GM23338 (cell line): ENCODE data around the gene CRAMP1. TPM values are rescaled to one million over a fixed set of nuclear protein-coding genes. Genes with fewer than 3 reads are reported as not detected.

Source experiments
- ATAC-seq: fragments of 200-7000 bp; cut with Tn5 transposase; 3 replicates; pipeline ENCODE4 v1.9.1; 2020
- DNase-seq: peaks from one replicate; pipeline ENCODE4 v3.0.0-alpha.2; 2015; ENCODE audit warnings: low spot score
- H2AFZ ChIP-seq: fragments of 200-600 bp; sonication (generic); 2 replicates; pipeline ENCODE4 v1.8.0; 2016; ENCODE audit warnings: antibody characterized with exemption, mild to moderate bottlenecking, moderate library complexity
- H3F3A ChIP-seq: fragments of 200-600 bp; sonication (generic); replicated peaks from 2 replicates; pipeline ENCODE4 v1.8.0; 2017; ENCODE audit warnings: antibody characterized with exemption, mixed run types, low read depth
- H3K27ac ChIP-seq: fragments of 200-600 bp; sonication (generic); 2 replicates; pipeline ENCODE4 v1.6.1; 2016; ENCODE audit warnings: low read depth
- H3K27me3 ChIP-seq: fragments of 200-600 bp; sonication (generic); 2 replicates; pipeline ENCODE4 v1.8.0; 2016; ENCODE audit warnings: mild to moderate bottlenecking, mixed run types, moderate library complexity; ENCODE audit not compliant: insufficient read depth
- H3K36me3 ChIP-seq: fragments of 200-600 bp; sonication (generic); 2 replicates; pipeline ENCODE4 v1.8.0; 2016; ENCODE audit warnings: mild to moderate bottlenecking; ENCODE audit not compliant: insufficient read depth
- H3K4me1 ChIP-seq: fragments of 200-600 bp; sonication (generic); 2 replicates; pipeline ENCODE4 v1.8.0; 2016; ENCODE audit warnings: mild to moderate bottlenecking, moderate library complexity; ENCODE audit not compliant: insufficient read depth
- H3K4me2 ChIP-seq: fragments of 200-600 bp; sonication (generic); 2 replicates; pipeline ENCODE4 v1.7.1; 2017; ENCODE audit warnings: mixed run types
- H3K4me3 ChIP-seq: fragments of 200-600 bp; sonication (generic); 2 replicates; pipeline ENCODE4 v1.6.1; 2016; ENCODE audit warnings: mixed run types
- H3K79me2 ChIP-seq: fragments of 200-600 bp; sonication (generic); replicated peaks from 2 replicates; pipeline ENCODE4 v1.8.0; 2017; ENCODE audit warnings: mild to moderate bottlenecking; ENCODE audit not compliant: insufficient read depth
- H3K9me2 ChIP-seq: fragments of 200-600 bp; sonication (generic); 2 replicates; pipeline ENCODE4 v1.8.0; 2017; ENCODE audit not compliant: insufficient read depth
- H4K20me1 ChIP-seq: fragments of 200-600 bp; sonication (generic); replicated peaks from 2 replicates; pipeline ENCODE4 v1.8.0; 2017; ENCODE audit warnings: mild to moderate bottlenecking; ENCODE audit not compliant: insufficient read depth
- H3K27ac Mint-ChIP-seq: 2 replicates; pipeline ENCODE4 v1.8.0; 2020; ENCODE audit warnings: inconsistent platforms, mild to moderate bottlenecking, moderate library complexity, mixed read lengths
- H3K27me3 Mint-ChIP-seq: 3 replicates; pipeline ENCODE4 v1.8.0; 2022; ENCODE audit warnings: low read depth, mild to moderate bottlenecking, moderate library complexity, mixed read lengths, inconsistent platforms; ENCODE audit not compliant: insufficient read depth, poor library complexity
- H3K36me3 Mint-ChIP-seq: 3 replicates; pipeline ENCODE4 v1.8.0; 2021; ENCODE audit warnings: low read depth, mild to moderate bottlenecking, inconsistent platforms, moderate library complexity, mixed read lengths
- H3K4me1 Mint-ChIP-seq: 3 replicates; pipeline ENCODE4 v1.8.0; 2020; ENCODE audit warnings: mild to moderate bottlenecking, inconsistent platforms, mixed read lengths
- H3K4me3 Mint-ChIP-seq: 3 replicates; pipeline ENCODE4 v1.8.0; 2021; ENCODE audit warnings: moderate library complexity, mild to moderate bottlenecking, inconsistent platforms, mixed read lengths
- H3K9me3 Mint-ChIP-seq: 3 replicates; pipeline ENCODE4 v1.8.0; 2020; ENCODE audit warnings: moderate library complexity, mild to moderate bottlenecking, inconsistent platforms, mixed read lengths
- CREB1 ChIP-seq: fragments of 250-450 bp; sonication (Bioruptor Pico); IDR thresholded peaks from 2 replicates; pipeline ENCODE4 v1.5.0; 2020; ENCODE audit warnings: low read depth, mild to moderate bottlenecking, moderate library complexity
- CTCF ChIP-seq, 2 experiments: fragments of 200-600 bp in 1 of 2; sonication (generic) in 1 of 2; conservative IDR thresholded peaks; 2 replicates each; pipeline versions ENCODE4 v1.5.1 to v1.6.1; 2016 to 2017; ENCODE audit warnings: antibody characterized with exemption in 2 of 2, low read depth in 2 of 2, mild to moderate bottlenecking in 2 of 2, moderate library complexity in 1 of 2
- ETS1 ChIP-seq: IDR thresholded peaks from 2 replicates; pipeline ENCODE4 v1.6.1; 2016; ENCODE audit warnings: antibody characterized with exemption
- EZH2 ChIP-seq: fragments of 200-600 bp; sonication (generic); IDR thresholded peaks from one replicate; pipeline ENCODE4 v1.8.0; 2017; ENCODE audit warnings: antibody characterized with exemption, mild to moderate bottlenecking, low read depth; ENCODE audit not compliant: unreplicated experiment
- EZH2phosphoT487 ChIP-seq: fragments of 200-600 bp; sonication (generic); IDR thresholded peaks from one replicate; pipeline ENCODE4 v1.8.1; 2018; ENCODE audit warnings: antibody characterized with exemption; ENCODE audit not compliant: unreplicated experiment
- JUNB ChIP-seq: IDR thresholded peaks from one replicate; pipeline ENCODE4 v1.6.1; 2016; ENCODE audit warnings: antibody characterized with exemption; ENCODE audit not compliant: unreplicated experiment
- NANOG ChIP-seq: IDR thresholded peaks from 2 replicates; pipeline ENCODE4 v1.6.1; 2016; ENCODE audit warnings: antibody characterized with exemption, borderline replicate concordance
- POLR2AphosphoS5 ChIP-seq: IDR thresholded peaks from 2 replicates; pipeline ENCODE4 v1.6.1; 2016; ENCODE audit warnings: antibody characterized with exemption, low read depth
- REST ChIP-seq: IDR thresholded peaks from one replicate; pipeline ENCODE4 v1.6.1; 2018; ENCODE audit warnings: antibody characterized with exemption; ENCODE audit not compliant: unreplicated experiment
- STAT1 ChIP-seq: IDR thresholded peaks from one replicate; pipeline ENCODE4 v1.6.1; 2016; ENCODE audit warnings: antibody characterized with exemption; ENCODE audit not compliant: unreplicated experiment
- ZNF114 ChIP-seq: fragments of 250-450 bp; sonication (Bioruptor Pico); IDR thresholded peaks from 2 replicates; pipeline ENCODE4 v1.5.0; 2020; ENCODE audit warnings: mild to moderate bottlenecking, moderate library complexity
- ZNF331 ChIP-seq: fragments of 250-450 bp; sonication (Bioruptor Pico); IDR thresholded peaks from 2 replicates; pipeline ENCODE4 v1.5.0; 2020; ENCODE audit warnings: low read depth, mild to moderate bottlenecking, moderate library complexity
- ZNF462 ChIP-seq: fragments of 250-450 bp; sonication (Bioruptor Pico); IDR thresholded peaks from 2 replicates; pipeline ENCODE4 v1.5.0; 2020; ENCODE audit warnings: mild to moderate bottlenecking, moderate library complexity
- polyA plus RNA-seq: library from polyadenylated mRNA; unstranded; fragments of >200 nt; fragmentation: Nextera tagmentation; extraction: Ambion mirVana; gene quantifications from 2 replicates; pipeline ENCODE4 v1.2.1, GENCODE V29; 2016
- total RNA-seq: library from RNA; depleted of rRNA; stranded (reverse); fragments of >200 nt; shearing (Covaris generic); gene quantifications from 2 replicates; pipeline ENCODE4 v1.2.3, GENCODE V29; 2014

Gene CRAMP1
- total and polyA plus RNA-seq, 2 experiments from 2014 or later, result 3.4 to 16.7 TPM

- peaks cover 77% of the 10 kb centered on the region for H3K36me3 ChIP-seq
- no peaks in the 10 kb centered on the region; the same call in 1 of the 2 replicates for H3F3A ChIP-seq
- H3K4me3 ChIP-seq, result no peak overlapping the region
- no peak overlapping the region for H3K4me2 ChIP-seq
- DNase-seq (no peak), ATAC-seq (no peak)
- H3K27ac ChIP-seq, result no peak overlapping the region; the same call in 1 of the 2 replicates
- peaks cover 90% of the 10 kb centered on the region for H3K79me2 ChIP-seq
- no peaks in the 10 kb centered on the region for H3K4me1 Mint-ChIP-seq
- H3K9me3 Mint-ChIP-seq, result no peaks in the 10 kb centered on the region
- no peaks in the 10 kb centered on the region for H3K9me2 ChIP-seq
- no peak overlapping the region for H3K27ac Mint-ChIP-seq
- H2AFZ ChIP-seq, result no peak overlapping the region
- H3K4me1 ChIP-seq, result no peaks in the 10 kb centered on the region
- peaks cover 75% of the 10 kb centered on the region for H4K20me1 ChIP-seq
- peaks cover 6% of the 10 kb centered on the region for H3K27me3 Mint-ChIP-seq
- H3K27me3 ChIP-seq, result no peaks in the 10 kb centered on the region
- peaks cover 92% of the 10 kb centered on the region for H3K36me3 Mint-ChIP-seq
- TF ChIP-seq REST, result no peak
- TF ChIP-seq EZH2phosphoT487, result no peak
- no peak for TF ChIP-seq ZNF114 (CRISPR knock-in tag)
- no peak for TF ChIP-seq POLR2AphosphoS5
- no peak for TF ChIP-seq STAT1
- no peak for TF ChIP-seq CREB1 (CRISPR knock-in tag)
- no peak for TF ChIP-seq ETS1
- TF ChIP-seq JUNB, result no peak
- no peak for TF ChIP-seq NANOG
- no peak for TF ChIP-seq ZNF462 (CRISPR knock-in tag)
- no peak for TF ChIP-seq CTCF (conservative IDR thresholded peaks at IDR 0.05; ENCODE audit: low read depth in 2 of 2)
- TF ChIP-seq ZNF331 (CRISPR knock-in tag), result no peak
- no peak for TF ChIP-seq EZH2
- no peak overlapping the region for H3K4me3 Mint-ChIP-seq
These were observed 79.1 kb downstream of the CRAMP1 start for GRCh38 chr16:1691276-1691675.
